ENCODE measurements around the gene LSAMP.

LSAMP gene

DNA sequence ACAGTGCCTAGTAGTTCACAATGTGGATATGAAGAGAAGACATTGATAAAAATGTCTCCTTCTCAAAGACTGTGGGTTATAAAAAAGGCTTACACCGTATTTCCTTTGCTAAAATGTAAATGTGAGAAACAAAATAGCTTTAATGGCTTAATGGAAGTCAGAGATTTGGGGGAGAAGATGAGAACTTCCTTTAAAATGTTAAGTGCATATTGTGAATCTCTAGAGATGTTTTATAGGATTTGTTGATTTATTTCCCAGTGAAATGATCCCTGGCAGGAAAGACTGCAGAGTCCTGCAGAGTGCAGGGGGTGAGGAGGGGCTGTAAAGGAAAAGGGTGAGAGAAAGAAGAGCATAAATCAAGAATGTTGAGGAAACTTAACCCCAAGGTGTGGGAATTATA is 516.9 kb downstream of the LSAMP start:
- no peak for DNase-seq

DNA sequence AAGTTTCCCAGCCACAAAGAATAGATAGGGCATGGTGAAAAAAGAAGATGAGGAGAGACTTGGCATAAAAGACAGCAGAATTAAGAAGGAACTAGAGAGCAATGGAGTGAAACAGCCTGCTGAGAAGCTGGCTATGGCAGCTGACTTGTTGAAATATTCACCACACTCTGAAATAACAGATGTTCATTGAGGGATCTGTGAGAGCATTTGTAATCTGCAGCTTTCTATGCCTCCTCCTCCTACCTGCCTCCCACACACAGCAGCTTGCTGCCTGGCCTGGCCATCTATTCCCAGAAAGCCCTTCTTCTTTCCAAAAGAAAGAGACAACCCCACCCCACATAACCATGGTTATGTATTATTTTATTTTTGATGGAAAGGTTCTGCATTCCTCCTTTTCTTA is 518.1 kb downstream of the LSAMP start:
- DNase-seq: no peak

DNA sequence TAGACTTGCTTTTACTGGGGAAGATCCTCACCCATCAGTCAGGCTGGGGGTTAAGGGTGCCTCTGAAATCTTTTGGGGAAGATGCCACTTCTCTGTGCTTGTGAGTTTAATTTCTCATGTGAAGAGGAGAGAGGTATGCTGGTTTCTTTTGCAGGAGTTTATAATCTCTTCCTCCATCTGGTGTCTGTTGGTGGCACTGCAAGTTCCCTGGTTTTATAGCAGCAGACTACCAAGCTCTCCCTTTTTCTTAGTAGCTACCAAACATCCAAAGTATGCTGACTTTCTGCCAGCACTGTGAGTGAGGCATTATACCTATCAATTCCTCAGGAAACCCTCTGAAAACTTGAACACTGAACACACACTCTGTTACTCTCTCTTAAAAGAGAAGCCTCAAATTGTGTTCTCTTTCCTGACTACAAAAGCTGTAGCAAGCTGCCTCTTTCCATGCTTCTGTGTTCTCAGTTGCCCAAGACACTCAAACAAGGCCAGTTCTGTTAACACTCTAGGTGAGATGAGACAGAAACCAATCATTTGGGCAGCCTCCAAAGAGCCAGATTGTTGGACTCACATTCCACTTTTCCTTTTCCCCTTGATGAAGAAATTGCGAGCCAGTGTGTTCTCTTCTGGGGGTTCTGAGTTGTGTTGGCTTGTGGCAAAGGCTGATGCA is 522.5 kb downstream of the LSAMP start:
- DNase-seq: peak; percentile 30 to 36

DNA sequence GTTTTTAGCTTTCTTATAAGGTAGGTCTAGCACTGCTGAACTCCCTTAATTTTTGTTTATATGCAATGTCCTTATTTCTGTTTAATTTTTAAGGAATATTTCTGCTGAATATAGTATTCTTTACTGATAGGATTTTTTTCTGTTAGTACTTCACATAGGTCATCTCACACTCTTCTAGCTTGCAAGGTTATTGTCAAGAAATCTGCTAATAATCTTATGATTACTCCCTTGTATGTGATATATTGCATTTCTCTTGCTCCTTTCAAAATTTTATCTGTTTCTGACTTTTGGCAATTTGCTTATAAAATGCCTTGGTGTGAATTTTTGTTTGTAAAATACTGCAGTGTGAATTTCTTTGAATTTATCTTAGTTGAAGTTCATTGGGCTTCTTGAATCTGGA is 523.6 kb downstream of the LSAMP start:
- DNase-seq: no peak

DNA sequence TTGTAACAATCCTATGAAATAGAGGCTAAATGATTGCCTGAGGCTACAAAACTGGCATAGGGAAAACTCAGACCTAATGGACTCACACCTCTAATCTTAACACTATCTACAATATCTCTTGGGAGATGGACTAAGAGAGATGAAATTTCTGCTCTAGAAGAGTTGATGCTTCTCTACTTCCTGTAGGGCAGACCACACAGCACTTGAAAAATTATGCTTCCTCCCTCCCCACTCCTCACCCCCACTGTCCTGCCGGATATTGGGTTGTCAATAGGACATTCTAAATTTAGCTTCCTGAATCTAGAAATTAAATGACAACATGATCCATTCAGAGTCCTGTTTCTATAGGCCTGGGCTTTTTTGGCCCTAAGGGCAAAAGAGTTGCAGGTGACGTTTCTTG is 526.4 kb downstream of the LSAMP start:
- no peak for DNase-seq

DNA sequence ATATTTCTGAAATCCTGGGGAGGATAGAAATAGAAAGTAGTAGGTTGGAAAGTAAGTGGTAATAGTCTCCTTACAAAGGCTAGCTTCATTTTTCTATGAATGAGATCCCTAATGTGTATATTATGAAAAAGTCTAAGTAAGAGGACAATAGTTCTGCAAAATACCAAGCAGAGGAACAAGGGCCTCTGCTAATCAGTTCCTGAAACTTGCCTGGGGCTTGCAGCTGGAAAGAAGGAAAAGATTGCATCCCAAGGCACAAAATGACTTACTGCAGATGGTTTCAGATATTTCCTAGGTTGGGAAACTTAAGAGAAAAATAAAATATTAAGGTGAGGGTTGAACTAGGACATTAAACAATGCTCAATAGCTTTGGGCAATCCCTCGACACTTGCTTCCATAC is 528.4 kb downstream of the LSAMP start:
- no peak for DNase-seq

DNA sequence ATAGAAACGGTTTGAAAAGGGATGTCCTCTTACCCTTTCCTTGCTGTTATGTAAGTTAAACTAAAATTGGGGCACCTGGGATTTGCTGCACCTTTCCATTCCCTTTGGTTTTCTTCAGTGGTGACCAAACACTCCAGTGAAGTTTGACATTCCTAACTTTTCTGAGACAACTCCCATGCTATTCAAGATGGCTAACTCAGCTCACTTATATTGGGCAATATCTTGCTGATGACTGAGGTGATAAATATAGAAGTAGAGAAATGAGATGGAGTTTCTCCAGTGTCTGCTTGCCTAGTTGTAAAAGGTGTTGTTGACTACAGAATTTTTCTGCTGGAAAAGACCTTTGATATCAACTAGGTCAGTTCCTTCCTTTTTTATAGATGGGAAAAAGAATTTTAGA is 530.2 kb downstream of the LSAMP start:
- no peak for DNase-seq

DNA sequence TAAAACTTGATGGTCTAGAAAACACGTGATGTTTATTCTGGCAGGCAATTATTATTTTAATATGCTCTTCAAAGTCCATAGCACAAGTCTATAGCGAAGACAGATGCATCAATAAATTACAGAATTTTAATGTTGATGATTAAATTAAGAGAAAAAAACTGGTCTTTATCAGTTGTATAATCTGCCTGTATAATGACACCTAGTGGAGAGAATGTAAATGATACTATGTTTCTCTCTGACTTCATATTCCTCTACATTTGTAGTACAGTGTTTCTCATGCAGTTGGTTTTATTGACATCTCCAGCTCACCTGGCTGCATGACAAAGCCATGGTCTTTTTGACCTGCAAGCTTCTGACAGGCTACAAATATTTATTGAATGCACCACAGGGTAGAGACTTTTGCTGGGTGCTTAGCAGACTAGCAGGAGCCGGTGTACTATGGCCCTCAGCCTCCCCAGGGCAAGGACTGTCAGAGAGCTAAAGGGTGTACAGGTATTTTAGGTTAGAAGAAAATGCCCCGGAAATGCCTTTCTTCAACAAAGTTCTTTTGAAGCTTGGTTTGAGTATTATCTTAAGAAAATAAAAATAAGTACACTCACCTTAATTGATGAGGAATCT is 532.1 kb downstream of the LSAMP start:
- peak in 1 of 2 experiments; percentile 7 for DNase-seq

DNA sequence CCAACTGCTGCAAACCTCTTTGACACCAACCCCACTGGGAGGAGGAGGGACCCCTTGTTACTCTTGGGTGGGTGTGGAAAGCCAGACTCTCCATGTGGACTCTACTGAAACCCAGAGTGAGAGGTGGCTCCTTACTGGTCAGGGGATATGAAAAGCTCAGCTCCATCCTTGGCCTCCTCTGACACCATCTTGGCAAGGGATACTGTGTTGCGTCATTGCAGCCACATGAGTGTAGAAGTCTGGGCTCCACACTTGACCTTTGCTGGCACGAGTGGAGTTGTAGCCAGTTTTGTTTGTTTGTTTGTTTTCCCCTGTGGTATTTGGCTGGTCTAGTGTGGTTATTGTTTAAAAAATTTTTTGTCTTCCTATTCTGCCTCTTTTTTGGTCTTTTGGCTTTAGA is 532.9 kb downstream of the LSAMP start:
- no peak for DNase-seq

DNA sequence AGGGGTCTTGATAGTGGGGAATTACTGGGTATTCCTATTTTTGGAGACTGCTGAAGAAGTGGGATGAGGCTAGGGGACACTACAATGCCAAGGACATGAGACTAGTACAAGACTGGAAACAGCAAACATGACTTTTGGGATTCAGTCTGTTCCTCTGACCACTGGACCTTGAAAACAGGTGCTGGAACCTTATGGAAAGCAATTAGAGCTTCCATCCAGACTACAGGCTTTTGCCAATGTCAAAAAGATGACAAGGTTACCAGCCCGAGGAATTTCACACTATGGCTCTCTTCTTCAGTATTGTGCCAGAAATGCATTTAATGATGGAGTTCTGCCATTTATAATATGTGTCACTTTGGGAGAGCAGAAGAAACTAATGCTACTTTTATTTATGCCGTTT is 539.4 kb downstream of the LSAMP start:
- no peak for DNase-seq

DNA sequence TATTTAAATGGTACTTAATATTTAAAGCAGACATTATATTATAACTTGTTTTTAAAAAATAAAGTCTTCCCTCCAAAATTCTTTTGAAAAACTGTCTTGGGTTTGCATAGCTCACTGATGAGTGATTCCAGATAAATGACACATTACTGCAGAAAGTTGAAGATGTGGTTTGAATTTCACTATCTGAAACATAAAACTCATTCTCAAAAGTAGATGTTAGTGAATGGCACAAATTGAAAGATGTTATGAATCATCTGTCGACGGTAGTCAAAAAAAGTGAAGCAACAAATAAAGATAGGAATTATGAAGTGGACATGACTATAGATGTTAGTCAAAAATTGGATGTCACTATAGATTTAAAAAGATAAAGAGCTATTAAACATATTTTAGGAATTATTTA is 541.4 kb downstream of the LSAMP start:
- no peak for DNase-seq

DNA sequence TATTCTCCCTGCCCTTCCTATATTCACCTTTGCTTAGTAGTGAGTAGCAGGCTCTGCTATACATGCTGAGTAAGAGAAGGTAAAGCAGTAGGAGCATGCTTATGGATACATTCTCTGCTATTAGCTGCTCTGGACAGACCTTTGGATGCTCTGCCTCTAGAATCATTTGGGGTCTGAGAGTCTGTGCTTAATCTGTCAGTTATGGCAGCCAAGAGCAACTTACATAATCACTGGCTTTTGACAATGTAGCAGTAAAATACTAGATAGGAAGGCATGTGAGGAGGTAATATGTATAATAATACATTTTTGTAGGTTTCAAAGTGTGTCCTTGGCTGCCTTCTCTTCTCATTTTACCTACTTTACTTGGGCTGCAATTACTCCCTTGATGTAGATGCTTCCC is 544.3 kb downstream of the LSAMP start:
- no peak for DNase-seq

DNA sequence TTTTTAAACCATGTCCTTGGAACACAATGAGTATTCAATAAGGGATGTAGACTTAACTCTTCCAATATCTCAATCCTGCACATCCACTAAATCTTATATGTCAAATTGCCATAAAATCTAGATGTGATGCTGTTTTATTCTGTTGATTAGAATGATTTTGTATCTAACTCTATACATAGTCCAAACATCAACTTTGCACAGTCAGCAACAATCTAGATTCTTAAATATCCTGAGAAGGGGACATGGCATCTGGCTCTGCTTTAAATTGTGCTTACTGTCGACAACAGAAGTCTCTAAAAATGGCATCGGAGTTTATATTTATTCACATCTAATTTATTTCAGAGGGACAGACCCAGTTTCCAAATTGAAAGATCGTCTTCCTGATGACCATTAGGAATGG is 545.8 kb downstream of the LSAMP start:
- no peak for DNase-seq

DNA sequence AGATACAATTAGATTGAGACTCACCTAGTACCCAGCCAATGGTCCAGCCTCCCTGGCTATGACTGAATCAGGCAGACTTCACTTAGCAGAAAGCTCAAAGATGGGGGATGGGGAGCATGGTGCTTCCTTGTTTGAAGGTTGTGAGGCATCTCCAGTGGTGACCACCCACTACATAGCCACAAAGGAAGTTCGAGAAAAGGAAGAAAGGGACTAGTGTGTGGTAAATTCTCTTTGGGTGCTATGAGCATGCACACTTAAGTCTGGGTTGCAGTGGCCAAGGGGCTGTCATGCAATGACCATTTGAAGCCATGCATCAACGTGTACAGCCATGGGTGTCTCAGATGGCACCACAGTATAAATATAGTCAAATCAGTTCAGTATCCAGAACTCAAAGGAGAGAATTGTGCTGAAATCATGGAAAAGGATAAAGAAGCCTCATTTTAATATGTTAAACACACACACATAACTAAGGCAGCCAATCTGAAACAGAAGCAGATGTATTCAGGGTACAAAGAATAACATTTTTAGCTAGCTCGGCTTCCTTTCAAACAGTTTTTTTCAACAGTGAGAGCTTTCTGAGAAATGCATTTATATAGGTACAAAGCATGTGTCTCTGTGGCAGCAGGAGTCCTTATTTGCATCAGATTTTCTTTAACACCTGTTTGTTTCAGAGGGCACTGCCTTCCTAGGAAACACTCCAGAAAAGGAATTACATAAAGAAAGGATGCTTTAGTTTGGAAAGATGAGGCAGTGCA is 546.5 kb downstream of the LSAMP start:
- DNase-seq: peak; percentile 56 to 68

DNA sequence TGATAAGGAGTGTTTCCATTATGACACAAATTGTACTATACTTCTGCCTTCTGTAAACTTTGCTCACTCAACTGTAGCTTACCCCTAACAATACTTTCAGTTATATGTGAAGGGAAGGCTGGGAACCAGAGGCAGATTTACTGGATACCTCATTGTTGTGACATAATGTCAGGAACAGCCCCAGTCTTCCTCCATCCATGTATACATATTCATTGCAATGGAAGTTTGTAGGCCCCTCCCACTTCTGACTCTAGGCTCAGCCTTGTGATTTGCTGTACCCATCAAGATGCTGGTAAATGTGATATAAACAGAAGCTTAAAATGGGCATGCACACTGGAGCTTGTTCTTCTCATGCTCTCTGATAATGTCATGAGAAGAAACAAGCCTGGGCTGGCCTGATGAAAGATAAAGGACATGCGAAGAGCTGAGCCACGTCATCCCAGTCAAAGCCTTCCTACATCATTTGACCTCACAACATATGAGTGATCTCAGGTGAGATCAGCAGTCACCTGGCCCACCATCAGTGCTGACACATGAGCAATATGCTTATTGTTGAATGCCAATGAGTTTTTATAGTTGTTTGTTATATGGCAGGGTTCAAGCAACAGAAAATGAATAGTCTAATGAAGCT is 554.2 kb downstream of the LSAMP start:
- DNase-seq: no peak

DNA sequence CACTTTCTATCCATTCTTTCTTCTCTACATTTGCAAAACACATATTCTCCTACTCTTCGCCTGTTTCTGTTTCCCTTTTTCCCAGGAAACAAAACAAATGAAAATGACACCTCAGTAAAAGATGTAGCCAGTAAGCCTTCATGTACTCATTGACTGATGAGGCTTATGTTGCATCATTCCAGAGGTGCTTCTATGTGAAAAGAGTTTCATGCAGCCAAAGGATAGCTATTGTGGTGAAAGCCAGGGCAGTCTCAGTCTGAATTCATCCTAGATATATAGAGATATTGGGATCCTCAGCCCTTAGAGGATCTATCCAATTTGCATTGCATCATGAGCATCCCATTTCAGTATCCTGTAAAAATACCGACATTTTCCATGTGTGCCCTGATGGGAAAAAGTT is 554.7 kb downstream of the LSAMP start:
- DNase-seq: no peak

DNA sequence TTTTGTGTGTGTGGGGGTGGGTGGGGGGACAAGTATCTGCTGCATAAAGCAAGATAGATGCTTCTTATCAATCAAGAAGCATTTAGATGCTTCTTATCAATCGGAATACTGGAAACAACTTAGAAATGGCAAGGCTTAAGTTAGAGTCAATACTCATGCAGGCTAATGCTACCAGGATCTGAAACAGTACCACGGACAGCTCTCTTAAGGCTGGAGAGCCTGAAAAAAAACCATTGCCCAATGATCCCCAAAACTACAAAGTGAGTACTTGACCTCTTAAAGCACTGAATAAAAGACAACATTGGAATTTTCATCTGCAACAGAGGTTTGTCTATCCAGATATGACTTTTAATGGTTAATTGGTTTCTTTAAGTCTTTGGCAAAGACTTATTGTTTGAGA is 559.7 kb downstream of the LSAMP start:
- no peak for DNase-seq

DNA sequence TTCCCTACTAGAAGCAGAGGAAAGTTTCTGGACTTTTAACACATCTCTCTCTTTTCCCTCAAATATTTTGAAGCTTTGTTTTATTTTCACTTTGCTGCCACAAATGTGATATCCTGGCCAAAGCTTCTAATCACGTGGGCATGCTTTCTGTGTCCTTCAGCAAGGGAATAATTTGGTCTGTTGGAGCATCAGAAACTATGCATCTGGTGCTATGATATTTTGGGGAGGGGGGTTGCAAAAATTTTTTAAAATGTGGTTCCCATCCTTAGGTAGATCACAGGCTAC is 567.7 kb downstream of the LSAMP start:
- DNase-seq: no peak

DNA sequence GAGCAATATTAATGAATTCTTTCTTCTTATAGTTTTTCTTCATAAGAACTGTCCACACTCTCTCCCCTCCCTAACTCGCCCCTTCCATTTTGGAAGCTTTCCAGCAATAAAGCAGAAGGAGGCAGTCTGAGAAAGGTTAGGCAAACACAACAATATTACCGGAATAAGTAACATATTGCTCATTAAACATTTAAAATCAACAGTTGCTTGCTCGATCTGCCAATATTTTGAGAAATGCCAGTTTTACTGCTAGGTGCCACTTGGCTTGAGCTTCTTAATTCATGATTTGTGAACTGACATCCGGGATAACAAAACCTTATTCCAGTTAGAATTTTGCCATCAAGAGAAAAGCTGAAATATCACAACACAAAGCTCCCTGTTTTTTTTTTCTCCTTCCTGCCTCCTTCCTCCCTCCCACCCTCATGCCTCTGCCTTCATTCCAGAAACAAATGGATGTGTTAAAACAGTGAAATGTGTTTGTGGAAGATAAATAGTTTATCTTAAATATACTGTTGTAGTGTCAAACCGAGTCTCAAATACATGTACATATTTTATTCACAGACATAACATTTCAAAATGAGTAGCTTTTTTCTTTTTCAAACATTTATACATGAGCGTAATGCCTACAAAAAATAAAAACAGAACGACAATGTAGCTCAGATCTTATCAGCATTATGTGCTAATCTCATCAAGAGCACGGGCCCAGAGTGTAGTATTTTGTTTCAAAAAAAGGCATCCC is 568.2 kb downstream of the LSAMP start:
- DNase-seq: no peak

DNA sequence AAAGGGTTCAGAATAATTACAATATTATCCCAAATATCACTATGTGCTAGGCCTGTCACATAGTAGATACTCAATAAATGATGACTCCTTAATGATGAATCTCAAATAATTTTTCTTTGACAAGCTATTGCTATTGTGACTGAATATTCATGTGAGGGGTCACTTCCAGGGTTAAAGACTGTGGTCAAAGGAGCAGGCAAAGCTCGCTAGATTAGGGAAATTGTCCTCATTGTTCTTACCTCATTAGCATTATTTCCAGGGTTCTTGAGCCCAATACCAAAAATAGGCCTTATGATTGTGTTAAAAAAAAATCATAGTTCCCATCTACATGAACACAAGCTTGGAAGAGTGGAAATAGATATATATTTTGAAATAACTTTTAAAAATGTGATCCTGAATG is 569.8 kb downstream of the LSAMP start:
- DNase-seq: no peak

DNA sequence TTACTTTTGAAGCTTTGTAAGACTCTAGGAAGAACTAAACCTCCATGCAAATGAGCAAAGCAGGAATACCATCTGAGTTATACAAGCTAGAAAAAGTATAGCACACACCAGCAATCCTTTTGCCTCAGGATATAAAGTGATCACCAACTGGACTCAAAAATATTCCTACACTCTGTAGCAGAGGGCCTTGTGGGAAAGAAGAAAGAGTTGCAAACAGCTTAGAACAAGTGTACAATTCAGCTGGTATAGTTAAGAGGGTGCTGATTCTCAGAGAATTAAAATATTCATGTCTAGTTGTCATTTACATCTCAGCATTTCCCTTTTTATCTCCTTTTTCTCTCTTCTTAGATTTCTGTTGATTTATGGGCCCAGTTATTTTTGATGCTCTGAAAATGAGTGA is 573.6 kb downstream of the LSAMP start:
- peak in 1 of 2 experiments; percentile 8 for DNase-seq

DNA sequence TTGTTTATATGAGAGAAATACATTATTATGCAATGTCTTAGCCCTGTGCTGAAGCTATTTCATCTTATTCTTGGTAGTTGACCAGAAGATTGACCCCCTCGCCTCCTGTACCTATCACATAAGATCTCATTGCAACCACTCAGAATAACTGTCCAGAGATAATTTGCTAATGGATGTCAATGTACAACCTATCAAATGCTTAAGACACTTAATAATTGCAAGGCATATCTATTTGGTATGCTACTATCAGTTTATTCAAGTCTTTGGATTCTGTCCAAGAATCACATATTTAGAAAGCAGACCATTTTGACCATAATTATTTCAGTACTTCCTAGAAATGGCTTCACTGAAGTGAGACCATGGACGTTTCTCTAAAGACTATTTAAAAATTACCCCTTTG is 580.4 kb downstream of the LSAMP start:
- DNase-seq: no peak

DNA sequence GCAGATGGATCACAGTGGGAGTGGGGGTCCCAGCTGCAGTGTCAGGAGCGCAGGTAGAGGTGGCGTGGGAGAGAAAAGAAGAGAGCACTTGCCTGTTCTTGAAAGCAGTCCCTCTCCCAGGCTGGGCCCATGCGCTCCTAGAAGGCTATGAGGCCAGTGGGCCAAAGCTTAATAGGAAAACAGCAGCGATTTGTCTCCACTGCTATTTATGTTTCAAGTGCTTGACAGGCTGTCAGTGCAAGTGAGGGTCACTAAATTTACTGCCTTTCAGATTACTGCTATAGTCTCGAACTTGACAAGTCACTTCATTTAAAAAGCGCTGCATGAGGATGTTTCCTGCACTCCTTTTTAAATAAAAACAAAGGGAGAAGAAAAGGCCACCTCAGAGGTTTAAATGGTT is 582.4 kb downstream of the LSAMP start:
- no peak for DNase-seq

DNA sequence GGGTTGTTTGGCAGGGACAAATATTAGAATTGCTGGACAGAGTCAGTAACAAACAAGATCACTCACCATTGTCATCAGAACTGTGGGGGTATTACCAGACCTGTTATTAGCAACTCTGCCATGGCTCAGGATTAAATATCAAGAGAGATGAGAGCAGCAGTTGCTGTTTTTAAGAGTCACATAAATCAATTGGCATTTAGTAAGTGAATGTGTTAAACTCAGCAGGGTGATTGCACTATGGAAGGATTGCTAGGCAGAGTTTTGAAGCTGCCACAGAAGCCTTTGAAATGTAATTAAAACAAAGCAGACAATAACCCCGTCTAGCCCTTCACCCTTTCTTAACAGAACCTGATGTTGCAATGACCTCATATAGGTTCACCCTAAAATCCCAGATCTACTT is 583.2 kb downstream of the LSAMP start:
- no peak for DNase-seq

All from NCI-H526 (cell line).